Measurements from ENCODE around the gene H2AZ2.
"Not testable (repeated sequence)": the region's sequence is repeated elsewhere in the genome, so short reads cannot be mapped to it uniquely, and the experiment has no call there.

H2AZ2 gene

GRCh38 chr7:44870780-44871179 is 22.9 kb upstream of the H2AZ2 start:
- DNase-seq = not testable (repeated sequence)

- not testable (repeated sequence) for DNase-seq
These were observed 22.4 kb upstream of the H2AZ2 start for GRCh38 chr7:44870336-44870735.

- DNase-seq = peak; percentile 48 to 66 (median 58)
These were observed 19.4 kb upstream of the H2AZ2 start for GRCh38 chr7:44867073-44867995.

GRCh38 chr7:44861949-44862348 is 14.1 kb upstream of the H2AZ2 start:
- DNase-seq = not testable (repeated sequence)

- no peak for DNase-seq
These were observed 10.3 kb upstream of the H2AZ2 start for GRCh38 chr7:44858161-44858560.

GRCh38 chr7:44854644-44855364 is 6.9 kb upstream of the H2AZ2 start:
- DNase-seq = peak; percentile 19 to 52 (median 40)

GRCh38 chr7:44853391-44853790 is 5.5 kb upstream of the H2AZ2 start:
- DNase-seq = no peak

GRCh38 chr7:44852590-44852989 is 4.7 kb upstream of the H2AZ2 start:
- DNase-seq = peak in 2 of 4 experiments; percentile 36 to 42

- DNase-seq = no peak
These were observed 2.1 kb upstream of the H2AZ2 start for GRCh38 chr7:44849885-44850544.

GRCh38 chr7:44849259-44849884 is 1.5 kb upstream of the H2AZ2 start:
- DNase-seq = no peak

GRCh38 chr7:44847509-44847919 is 373 bp downstream of the H2AZ2 start:
- DNase-seq = peak; percentile 88 to 96 (median 93)

GRCh38 chr7:44846816-44847508 is 925 bp downstream of the H2AZ2 start:
- DNase-seq = no peak

GRCh38 chr7:44846390-44846789 is 1.5 kb downstream of the H2AZ2 start:
- DNase-seq = not testable (repeated sequence)

GRCh38 chr7:44845451-44845850 is 2.4 kb downstream of the H2AZ2 start:
- peak; percentile 7 to 70 (median 44) for DNase-seq

- not testable (repeated sequence) for DNase-seq
These were observed 4.4 kb downstream of the H2AZ2 start for GRCh38 chr7:44843440-44843839.

GRCh38 chr7:44842675-44843074 is 5.2 kb downstream of the H2AZ2 start:
- not testable (repeated sequence) for DNase-seq

- DNase-seq = no peak
These were observed 9.1 kb downstream of the H2AZ2 start for GRCh38 chr7:44838751-44839150.

GRCh38 chr7:44827567-44827966 is 20.3 kb downstream of the H2AZ2 start:
- DNase-seq = no peak

GRCh38 chr7:44824894-44825526 is 22.9 kb downstream of the H2AZ2 start:
- peak; percentile 56 to 69 (median 63) for DNase-seq

- no peak for DNase-seq
These were observed 24.6 kb downstream of the H2AZ2 start for GRCh38 chr7:44823255-44823781.

- DNase-seq = no peak
These were observed 28.6 kb downstream of the H2AZ2 start for GRCh38 chr7:44819292-44819691.
